GM12865 (cell line): ENCODE measurements around the gene SPRYD3.

Source experiments
- DNase-seq: peaks from one replicate; pipeline ENCODE4 v3.0.0; 2010; ENCODE audit warnings: low read depth
- H3K4me3 ChIP-seq: 2 replicates; pipeline ENCODE4 v1.5.1; 2011; ENCODE audit warnings: mild to moderate bottlenecking, low read depth, low read length, control low read depth
- CTCF ChIP-seq: IDR thresholded peaks from 2 replicates; pipeline ENCODE4 v1.5.1; 2011; ENCODE audit warnings: low read length, control low read depth, low read depth, inconsistent platforms; ENCODE audit not compliant: insufficient read depth; ENCODE audit errors: missing control alignments

The SPRYD3 gene

GRCh38 chr12:53100466-53101151, 21.4 kb upstream of the SPRYD3 start:
- no peak for DNase-seq
- H3K4me3 ChIP-seq, result no peak overlapping the region
- TF ChIP-seq CTCF, result no peak

- H3K4me3 ChIP-seq, result no peak overlapping the region
- peak; percentile 90 for TF ChIP-seq CTCF
- DNase-seq, result peak; percentile 83
These were observed 20.1 kb upstream of the SPRYD3 start for GRCh38 chr12:53099071-53099882.

GRCh38 chr12:53098354-53098981, 19.3 kb upstream of the SPRYD3 start:
- no peak for DNase-seq
- H3K4me3 ChIP-seq, result peak overlapping the region; percentile 48
- TF ChIP-seq CTCF, result no peak

- peak; percentile 53 for DNase-seq
- H3K4me3 ChIP-seq, result peak within 1 kb of the TSS; percentile 48
- no peak for TF ChIP-seq CTCF
These were observed 18.6 kb upstream of the SPRYD3 start, which contains the start of gene IGFBP6 for GRCh38 chr12:53097564-53098353. IGFBP6 (plus strand) TSS chr12:53097667; CDS start chr12:53097718, 51 bp downstream.

GRCh38 chr12:53097207-53097563, 18.0 kb upstream of the SPRYD3 start:
- no peak for TF ChIP-seq CTCF
- DNase-seq, result no peak
- H3K4me3 ChIP-seq, result peak overlapping the region; percentile 48; the same call in 1 of the 2 replicates

GRCh38 chr12:53096759-53097158, 17.6 kb upstream of the SPRYD3 start:
- no peak for DNase-seq
- no peak overlapping the region for H3K4me3 ChIP-seq
- TF ChIP-seq CTCF, result no peak
